Measurements from ENCODE around the gene TMEM100.

The TMEM100 gene

GRCh38 chr17:55720919-55721836, 1.5 kb downstream of the TMEM100 start:
- Histone ChIP-seq H3K36me3 (ENCODE audit: insufficient read depth, low read length) (peaks cover 16% of the 10 kb centered on the region), H3K4me1 (ENCODE audit: control insufficient read depth, insufficient read depth, low read length, unreplicated experiment) (peaks cover 44% of the 10 kb centered on the region), H3K4me3 (ENCODE audit: low read depth, low read length) (peak overlapping the region; percentile 84), H3K27me3 (ENCODE audit: insufficient read depth, low read length) (no peaks in the 10 kb centered on the region), H2AFZ (ENCODE audit: low read length, unreplicated experiment) (no peak overlapping the region), H3K79me2 (ENCODE audit: control insufficient read depth, insufficient read depth, low read length, unreplicated experiment) (peaks cover 16% of the 10 kb centered on the region), H3K27ac (ENCODE audit: low read depth, low read length) (no peak overlapping the region)

GRCh38 chr17:55717898-55718735, 4.5 kb downstream of the TMEM100 start:
- no peak overlapping the region for H3K27ac ChIP-seq (ENCODE audit: low read depth, low read length)
- peaks cover 16% of the 10 kb centered on the region for H3K4me1 ChIP-seq (ENCODE audit: control insufficient read depth, insufficient read depth, low read length, unreplicated experiment)
- H3K27me3 ChIP-seq (ENCODE audit: insufficient read depth, low read length) = no peaks in the 10 kb centered on the region
- peaks cover 13% of the 10 kb centered on the region for H3K79me2 ChIP-seq (ENCODE audit: control insufficient read depth, insufficient read depth, low read length, unreplicated experiment)
- H3K36me3 ChIP-seq (ENCODE audit: insufficient read depth, low read length) = peaks cover 16% of the 10 kb centered on the region
- no peak overlapping the region for H2AFZ ChIP-seq (ENCODE audit: low read length, unreplicated experiment)
- no peak overlapping the region for H3K4me3 ChIP-seq (ENCODE audit: low read depth, low read length)

DNA sequence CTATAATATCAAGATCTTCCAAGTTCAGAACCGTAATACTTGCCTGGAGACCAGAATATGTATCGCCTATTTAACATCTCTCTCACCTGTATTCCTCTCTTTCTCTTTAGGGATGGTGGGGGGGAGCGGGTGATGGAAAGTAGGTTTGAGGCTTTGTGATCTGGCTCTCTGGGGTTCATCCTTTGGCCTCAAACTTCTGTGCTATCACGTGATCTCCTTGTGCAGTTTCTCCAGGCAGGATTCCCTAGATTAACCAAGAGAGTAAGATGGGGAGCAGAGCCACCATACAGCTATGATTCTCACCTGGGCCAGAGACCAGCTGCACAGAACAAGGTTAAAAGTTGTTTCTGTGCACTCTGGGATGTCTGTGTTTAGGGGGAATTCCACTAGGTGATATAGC, 5.2 kb downstream of the TMEM100 start:
- Histone ChIP-seq H3K27ac (ENCODE audit: low read depth, low read length) (no peak overlapping the region), H3K79me2 (ENCODE audit: control insufficient read depth, insufficient read depth, low read length, unreplicated experiment) (peaks cover 13% of the 10 kb centered on the region), H3K4me3 (ENCODE audit: low read depth, low read length) (no peak overlapping the region), H3K36me3 (ENCODE audit: insufficient read depth, low read length) (peaks cover 16% of the 10 kb centered on the region), H3K4me1 (ENCODE audit: control insufficient read depth, insufficient read depth, low read length, unreplicated experiment) (peaks cover 15% of the 10 kb centered on the region), H2AFZ (ENCODE audit: low read length, unreplicated experiment) (no peak overlapping the region), H3K27me3 (ENCODE audit: insufficient read depth, low read length) (no peaks in the 10 kb centered on the region)

DNA sequence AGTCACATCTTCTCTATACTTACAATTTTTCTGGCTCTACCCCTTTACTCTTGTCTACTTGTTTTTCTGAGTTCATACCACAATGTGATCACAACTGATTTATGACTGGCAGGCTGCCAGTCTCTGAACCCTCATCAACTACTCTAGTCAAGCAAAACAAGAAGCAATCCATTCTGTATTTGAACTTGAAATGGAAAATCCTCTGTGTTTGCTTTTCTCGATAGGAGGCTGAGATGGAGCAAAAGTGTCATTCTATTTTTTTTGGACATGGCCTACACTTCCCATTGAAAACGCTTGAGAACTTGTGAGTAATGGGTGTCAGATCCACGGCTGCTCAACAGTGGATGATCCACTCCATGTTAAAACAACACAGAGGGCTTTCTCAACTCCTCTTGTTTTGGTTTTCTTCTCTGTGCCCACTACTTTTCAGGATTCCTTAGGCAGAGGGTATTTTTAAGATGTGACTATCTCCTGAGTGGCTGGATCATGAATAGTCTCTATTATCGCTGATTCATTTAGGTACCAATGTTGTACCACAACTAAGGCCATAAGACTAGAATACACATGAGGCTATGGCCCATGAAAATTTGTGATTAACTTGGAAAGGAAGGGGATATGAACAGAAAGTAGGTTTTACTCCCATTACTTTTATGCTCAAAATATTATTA, 11.7 kb downstream of the TMEM100 start:
- Histone ChIP-seq H3K4me3 (ENCODE audit: low read depth, low read length) (no peak overlapping the region), H3K27ac (ENCODE audit: low read depth, low read length) (peak overlapping the region; percentile 30), H3K79me2 (ENCODE audit: control insufficient read depth, insufficient read depth, low read length, unreplicated experiment) (no peaks in the 10 kb centered on the region), H3K36me3 (ENCODE audit: insufficient read depth, low read length) (no peaks in the 10 kb centered on the region), H3K4me1 (ENCODE audit: control insufficient read depth, insufficient read depth, low read length, unreplicated experiment) (peaks cover 23% of the 10 kb centered on the region), H2AFZ (ENCODE audit: low read length, unreplicated experiment) (peak overlapping the region; percentile 51), H3K27me3 (ENCODE audit: insufficient read depth, low read length) (no peaks in the 10 kb centered on the region)

GRCh38 chr17:55710410-55710809, 12.3 kb downstream of the TMEM100 start:
- no peaks in the 10 kb centered on the region for H3K36me3 ChIP-seq (ENCODE audit: insufficient read depth, low read length)
- no peaks in the 10 kb centered on the region for H3K27me3 ChIP-seq (ENCODE audit: insufficient read depth, low read length)
- no peak overlapping the region for H3K4me3 ChIP-seq (ENCODE audit: low read depth, low read length)
- H2AFZ ChIP-seq (ENCODE audit: low read length, unreplicated experiment) = peak overlapping the region; percentile 51
- H3K27ac ChIP-seq (ENCODE audit: low read depth, low read length) = peak overlapping the region; percentile 30
- no peaks in the 10 kb centered on the region for H3K79me2 ChIP-seq (ENCODE audit: control insufficient read depth, insufficient read depth, low read length, unreplicated experiment)
- peaks cover 23% of the 10 kb centered on the region for H3K4me1 ChIP-seq (ENCODE audit: control insufficient read depth, insufficient read depth, low read length, unreplicated experiment)

- Histone ChIP-seq H3K27me3 (ENCODE audit: insufficient read depth, low read length) (no peaks in the 10 kb centered on the region), H3K27ac (ENCODE audit: low read depth, low read length) (no peak overlapping the region), H2AFZ (ENCODE audit: low read length, unreplicated experiment) (no peak overlapping the region), H3K4me1 (ENCODE audit: control insufficient read depth, insufficient read depth, low read length, unreplicated experiment) (peaks cover 23% of the 10 kb centered on the region), H3K36me3 (ENCODE audit: insufficient read depth, low read length) (no peaks in the 10 kb centered on the region), H3K79me2 (ENCODE audit: control insufficient read depth, insufficient read depth, low read length, unreplicated experiment) (no peaks in the 10 kb centered on the region), H3K4me3 (ENCODE audit: low read depth, low read length) (no peak overlapping the region)
Observed at GRCh38 chr17:55709984-55710383, 12.7 kb downstream of the TMEM100 start.

GRCh38 chr17:55709440-55709839, 13.2 kb downstream of the TMEM100 start:
- Histone ChIP-seq H3K79me2 (ENCODE audit: control insufficient read depth, insufficient read depth, low read length, unreplicated experiment) (no peaks in the 10 kb centered on the region), H3K27ac (ENCODE audit: low read depth, low read length) (no peak overlapping the region)

DNA sequence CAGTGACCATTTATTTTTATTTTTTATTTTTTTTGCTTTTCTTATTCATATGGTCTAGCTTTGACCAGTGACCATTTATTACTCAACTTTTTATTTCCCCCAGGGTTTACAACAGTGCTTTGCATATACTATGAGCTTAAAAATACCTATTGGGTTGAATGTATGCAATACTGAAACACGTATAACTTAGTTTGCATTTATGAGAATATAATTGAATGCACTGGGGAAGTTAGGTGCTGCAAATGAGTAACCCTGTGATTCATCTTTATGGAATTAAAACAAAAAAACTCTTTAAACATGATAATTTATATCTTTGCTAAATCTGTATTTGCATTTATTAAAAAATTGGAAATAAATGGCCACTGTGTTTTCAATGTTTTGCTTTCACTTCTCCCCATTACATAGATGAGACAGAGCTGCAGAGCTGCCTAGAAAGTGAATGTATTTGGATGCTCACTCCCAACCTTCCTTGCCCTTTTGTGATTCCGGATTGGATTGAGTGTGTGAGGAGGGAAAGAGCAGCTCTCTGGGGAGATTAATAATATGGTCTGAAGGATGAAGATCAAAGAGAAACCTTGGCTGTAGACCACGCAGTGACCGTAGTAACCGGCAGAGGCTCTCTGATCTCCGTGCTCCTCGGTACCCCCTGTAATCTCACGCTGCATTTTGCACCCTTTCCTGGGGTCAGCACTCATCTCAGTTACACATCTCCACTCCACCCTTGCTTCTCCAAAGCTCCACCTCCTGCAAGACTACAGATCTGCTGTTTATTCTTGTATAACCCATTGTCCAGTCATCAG, 14.3 kb downstream of the TMEM100 start:
- Histone ChIP-seq H3K36me3 (ENCODE audit: insufficient read depth, low read length) (no peaks in the 10 kb centered on the region), H3K4me1 (ENCODE audit: control insufficient read depth, insufficient read depth, low read length, unreplicated experiment) (peaks cover 23% of the 10 kb centered on the region), H2AFZ (ENCODE audit: low read length, unreplicated experiment) (peak overlapping the region; percentile 96), H3K79me2 (ENCODE audit: control insufficient read depth, insufficient read depth, low read length, unreplicated experiment) (no peaks in the 10 kb centered on the region), H3K27ac (ENCODE audit: low read depth, low read length) (no peak overlapping the region), H3K4me3 (ENCODE audit: low read depth, low read length) (peak overlapping the region; percentile 72), H3K27me3 (ENCODE audit: insufficient read depth, low read length) (0 out of 2 replicates have a peak, but pooled peaks cover 3% of the 10 kb centered on the region)

More at GRCh38 chr17:55709440-55709839, 13.2 kb downstream of the TMEM100 start:
- Histone ChIP-seq H3K27me3 (ENCODE audit: insufficient read depth, low read length) (no peaks in the 10 kb centered on the region), H3K4me3 (ENCODE audit: low read depth, low read length) (no peak overlapping the region), H3K36me3 (ENCODE audit: insufficient read depth, low read length) (no peaks in the 10 kb centered on the region), H2AFZ (ENCODE audit: low read length, unreplicated experiment) (no peak overlapping the region), H3K4me1 (ENCODE audit: control insufficient read depth, insufficient read depth, low read length, unreplicated experiment) (peaks cover 23% of the 10 kb centered on the region)

GRCh38 chr17:55706808-55707773, 15.6 kb downstream of the TMEM100 start:
- Histone ChIP-seq H3K79me2 (ENCODE audit: control insufficient read depth, insufficient read depth, low read length, unreplicated experiment) (no peaks in the 10 kb centered on the region), H3K36me3 (ENCODE audit: insufficient read depth, low read length) (no peaks in the 10 kb centered on the region), H3K27ac (ENCODE audit: low read depth, low read length) (no peak overlapping the region), H3K27me3 (ENCODE audit: insufficient read depth, low read length) (peaks cover 10% of the 10 kb centered on the region; the same call in 1 of the 2 replicates), H2AFZ (ENCODE audit: low read length, unreplicated experiment) (no peak overlapping the region), H3K4me1 (ENCODE audit: control insufficient read depth, insufficient read depth, low read length, unreplicated experiment) (peaks cover 23% of the 10 kb centered on the region), H3K4me3 (ENCODE audit: low read depth, low read length) (no peak overlapping the region)

Data from ACC112 (cell line).